K562 (cell line): ENCODE measurements around the gene PPT2. TPM values are rescaled to one million over a fixed set of nuclear protein-coding genes. Genes with fewer than 3 reads are reported as not detected.
A peak's percentile ranks its signal among the peaks of the same experiment; 100 is the strongest.

Source experiments
- AFF1 ChIP-seq, 2 experiments: fragments of 450-650 bp; IDR thresholded peaks; 2 replicates each; pipeline ENCODE4 v1.6.1; 2018; ENCODE audit warnings: mild to moderate bottlenecking in 2 of 2, low read depth in 1 of 2; ENCODE audit not compliant: partially characterized antibody in 2 of 2
- BACH1 ChIP-seq: fragments of 200-800 bp; sonication (Bioruptor generic); IDR thresholded peaks from 2 replicates; pipeline ENCODE4 v1.6.1; 2016; ENCODE audit warnings: missing genetic modification characterization, missing compliant biosample characterization
- CREB3L1 ChIP-seq: fragments of 450-650 bp; IDR thresholded peaks from 2 replicates; pipeline ENCODE4 v1.6.1; 2014; ENCODE audit warnings: low read depth, mild to moderate bottlenecking, moderate library complexity, borderline replicate concordance
- CSDE1 ChIP-seq, 2 experiments: fragments of 450-650 bp; IDR thresholded peaks; 2 replicates each; pipeline ENCODE4 v1.6.1; 2016; ENCODE audit warnings: mild to moderate bottlenecking in 1 of 2
- ELF4 ChIP-seq: fragments of 450-650 bp; formaldehyde crosslinking; IDR thresholded peaks from 2 replicates; pipeline ENCODE4 v1.4.0; 2022; ENCODE audit warnings: missing genetic modification characterization
- EP400 ChIP-seq: fragments of 450-650 bp; IDR thresholded peaks from 2 replicates; pipeline ENCODE4 v1.6.1; 2017; ENCODE audit warnings: antibody characterized with exemption, mild to moderate bottlenecking, moderate library complexity
- ERF ChIP-seq: fragments of 450-650 bp; formaldehyde crosslinking; IDR thresholded peaks from 2 replicates; pipeline ENCODE4 v1.4.0; 2020; ENCODE audit warnings: mild to moderate bottlenecking, mixed read lengths
- KAT8 ChIP-seq: fragments of 450-650 bp; IDR thresholded peaks from 2 replicates; pipeline ENCODE4 v1.6.1; 2016; ENCODE audit warnings: low read depth, mild to moderate bottlenecking
- MAFK ChIP-seq: IDR thresholded peaks from 2 replicates; pipeline ENCODE4 v1.6.1; 2011; ENCODE audit warnings: low read length, improper control_type of control experiment
- MBD2 ChIP-seq: sonication (generic); IDR thresholded peaks from 2 replicates; pipeline ENCODE4 v1.6.1; 2016; ENCODE audit warnings: low read depth, borderline replicate concordance
- MECOM ChIP-seq: fragments of 250-450 bp; sonication (Bioruptor Pico); IDR thresholded peaks from 2 replicates; pipeline ENCODE4 v1.8.0; 2022; ENCODE audit warnings: inconsistent platforms
- NFRKB ChIP-seq: fragments of 450-650 bp; IDR thresholded peaks from 2 replicates; pipeline ENCODE4 v1.6.1; 2016; ENCODE audit warnings: low read depth
- NONO ChIP-seq, 2 experiments: fragments of 200-400 bp in 1 of 2; fragments of 450-650 bp in 1 of 2; formaldehyde crosslinking in 1 of 2; IDR thresholded peaks; 2 replicates each; pipeline ENCODE4 v1.6.1; 2017; ENCODE audit warnings: low read depth in 2 of 2, mild to moderate bottlenecking in 2 of 2, moderate library complexity in 2 of 2, low read length in 1 of 2
- PRMT5 ChIP-seq: sonication (generic); formaldehyde crosslinking; IDR thresholded peaks from 2 replicates; pipeline ENCODE4 v1.5.0; 2020; ENCODE audit warnings: missing genetic modification reagents
- RAD21 ChIP-seq, 2 experiments: fragments of 250-450 bp in 1 of 2; fragments of 450-650 bp in 1 of 2; sonication (Bioruptor Pico) in 1 of 2; formaldehyde crosslinking in 1 of 2; IDR thresholded peaks in 1 of 2; conservative IDR thresholded peaks in 1 of 2; 2 replicates each; pipeline versions ENCODE4 v1.4.0 to v1.8.0; 2020 to 2022; ENCODE audit warnings: mild to moderate bottlenecking in 2 of 2, moderate library complexity in 1 of 2
- SMAD4 ChIP-seq: fragments of 250-450 bp; sonication (Bioruptor Pico); conservative IDR thresholded peaks from 2 replicates; pipeline ENCODE4 v1.8.0; 2021; ENCODE audit warnings: inconsistent platforms, mild to moderate bottlenecking, moderate library complexity
- SMARCA4 ChIP-seq: fragments of 450-650 bp; IDR thresholded peaks from 2 replicates; pipeline ENCODE4 v1.6.1; 2016
- SREBF1 ChIP-seq: fragments of 150-350 bp; IDR thresholded peaks from 2 replicates; pipeline ENCODE4 v1.6.1; 2014; ENCODE audit warnings: antibody characterized with exemption, low read depth, low read length, borderline replicate concordance
- ZFP1 ChIP-seq: fragments of 450-650 bp; formaldehyde crosslinking; IDR thresholded peaks from 2 replicates; pipeline ENCODE4 v1.4.0; 2020; ENCODE audit warnings: mild to moderate bottlenecking, mixed read lengths
- ZNF282 ChIP-seq: sonication (generic); formaldehyde crosslinking; IDR thresholded peaks from 2 replicates; pipeline ENCODE4 v1.8.1; 2023; ENCODE audit warnings: missing genetic modification reagents
- ZNF511 ChIP-seq: sonication (generic); formaldehyde crosslinking; IDR thresholded peaks from 2 replicates; pipeline ENCODE4 v1.8.0; 2022; ENCODE audit warnings: mild to moderate bottlenecking, missing genetic modification reagents
- polyA plus RNA-seq, 8 experiments: library from polyadenylated mRNA; depleted of rRNA in 4 of 8; stranded (reverse) in 5 of 8; unstranded in 3 of 8; fragments of >200 nt; fragmentation: Nextera tagmentation in 2 of 8; fragmentation: Illumina TruSeq in 1 of 8; extraction: Ambion mirVana in 2 of 8; extraction: Trizol in 1 of 8; gene quantifications; 2 replicates each; pipeline versions ENCODE4 v1.2.1 to v1.2.3, GENCODE V29; 2011 to 2014; ENCODE audit warnings: inconsistent platforms in 1 of 8, missing spikeins in 1 of 8
- total RNA-seq, 7 experiments: library from RNA; depleted of rRNA in 6 of 7; stranded (reverse); fragments of >200 nt in 6 of 7; fragmentation: Illumina TruSeq in 2 of 7; extraction: Trizol in 2 of 7; gene quantifications; 2 replicates each; pipeline versions ENCODE4 v1.2.1 to v1.2.3, GENCODE V29; 2011 to 2021; ENCODE audit warnings: low replicate concordance in 1 of 7

The PPT2 gene
- total and polyA plus RNA-seq, 9 of the 15 experiments (the other 6 are each of a cell fraction or from before 2014, with no cell fraction given) = 27.4 to 98.8 (median 69.9) TPM

- peak in 1 of 2 experiments; percentile 76 for TF ChIP-seq AFF1 (IDR thresholded peaks at IDR 0.05; ENCODE audit: low read depth in 1 of 2, partially characterized antibody in 2 of 2)
- no peak for TF ChIP-seq PRMT5 (CRISPR knock-in tag)
- no peak for TF ChIP-seq ZNF282 (CRISPR knock-in tag)
- TF ChIP-seq MAFK = no peak
- 0 out of 2 replicates have a peak, but pooled peaks have one; percentile 51 for TF ChIP-seq NFRKB
- no peak for TF ChIP-seq RAD21 (CRISPR knock-in tag; conservative IDR thresholded peaks at IDR 0.05 in 1 of 2, IDR thresholded peaks at IDR 0.05 in 1 of 2)
- no peak for TF ChIP-seq NONO (IDR thresholded peaks at IDR 0.05; ENCODE audit: low read depth in 2 of 2, low read length in 1 of 2)
- TF ChIP-seq SMAD4 (CRISPR knock-in tag) = peak; percentile 60
- TF ChIP-seq CREB3L1 = 0 out of 2 replicates have a peak, but pooled peaks have one; percentile 30
- TF ChIP-seq ERF (CRISPR knock-in tag) = peak; percentile 66; the same call in 1 of the 2 replicates
- peak; percentile 57; the same call in 1 of the 2 replicates for TF ChIP-seq MBD2
- TF ChIP-seq ZNF511 (CRISPR knock-in tag) = no peak
- TF ChIP-seq KAT8 = no peak
- TF ChIP-seq EP400 = peak; percentile 65
- peak; percentile 82 for TF ChIP-seq ELF4
- TF ChIP-seq MECOM (CRISPR knock-in tag) = no peak
- TF ChIP-seq SMARCA4 = peak; percentile 64
- TF ChIP-seq SREBF1 = no peak
- TF ChIP-seq ZFP1 = no peak
- no peak for TF ChIP-seq CSDE1 (IDR thresholded peaks at IDR 0.05)
- no peak for TF ChIP-seq BACH1 (tag)
These were observed 38.7 kb downstream of the PPT2 start, which contains the start of gene GPSM3 (continued) for GRCh38 chr6:32192608-32193039.
